Kidney (tissue), 14 donors: ENCODE data around the gene C2orf68. TPM values are rescaled to one million over a fixed set of nuclear protein-coding genes. Genes with fewer than 3 reads are reported as not detected.

ENCODE experiments used
- DNase-seq, 5 donors: peaks; one replicate each; pipeline ENCODE4 v3.0.0-alpha.2; 2013 to 2020
- FAIRE-seq: peaks from 2 replicates; lab custom pipeline; 2012; peaks lifted over from hg19 to GRCh38; lab: Jason Lieb, UNC
- H3K27ac ChIP-seq, 2 donors: one replicate each; pipeline ENCODE4 v1.7.0; 2013; ENCODE audit warnings: low read depth in 2 of 2, low read length in 2 of 2, inconsistent platforms in 1 of 2
- H3K27me3 ChIP-seq: one replicate; pipeline ENCODE4 v1.7.1; 2013; ENCODE audit warnings: low read length, inconsistent platforms; ENCODE audit not compliant: control insufficient read depth, insufficient read depth
- H3K36me3 ChIP-seq, 3 donors: one replicate each; pipeline versions ENCODE4 v1.7.0 to v1.7.1; 2013; ENCODE audit warnings: low read length in 3 of 3, control low read depth in 1 of 3, inconsistent platforms in 1 of 3; ENCODE audit not compliant: insufficient read depth in 3 of 3, control insufficient read depth in 2 of 3
- H3K4me1 ChIP-seq, 3 donors: one replicate each; pipeline versions ENCODE4 v1.7.0 to v1.7.1; 2013; ENCODE audit warnings: low read length in 3 of 3, inconsistent platforms in 1 of 3, low read depth in 1 of 3; ENCODE audit not compliant: control insufficient read depth in 2 of 3, insufficient read depth in 2 of 3
- H3K4me3 ChIP-seq, 3 donors: one replicate each; pipeline versions ENCODE4 v1.7.0 to v1.8.1; 2013; ENCODE audit warnings: low read length in 3 of 3, control low read depth in 1 of 3, inconsistent platforms in 1 of 3
- H3K9ac ChIP-seq, 3 donors: one replicate each; pipeline versions ENCODE4 v1.7.0 to v1.7.1; 2013; ENCODE audit warnings: low read length in 3 of 3, control low read depth in 1 of 3, inconsistent platforms in 1 of 3
- H3K9me3 ChIP-seq, 3 donors: one replicate each; pipeline versions ENCODE4 v1.7.0 to v1.7.1; 2013; ENCODE audit warnings: low read length in 3 of 3, control low read depth in 1 of 3, inconsistent platforms in 1 of 3; ENCODE audit not compliant: control insufficient read depth in 2 of 3, insufficient read depth in 1 of 3
- CTCF ChIP-seq: IDR thresholded peaks from 3 replicates; pipeline ENCODE4 v1.5.1; 2012; ENCODE audit warnings: mild to moderate bottlenecking, moderate library complexity, borderline replicate concordance; ENCODE audit not compliant: insufficient read depth; ENCODE audit errors: extremely low read depth
- intact Hi-C: fragments of 100-400 bp; cut with DNase I; formaldehyde crosslinking; loops from one replicate; pipeline ENCODE4 v1.11.1; 2022
- polyA plus RNA-seq: library from polyadenylated mRNA; stranded (reverse); fragments of 350-450 nt; fragmentation: Illumina TruSeq; extraction: RNeasy Lipid Tissue Mini Kit (QIAGEN cat#74804); gene quantifications from one replicate; pipeline ENCODE4 v1.2.3, GENCODE V29; 2014; ENCODE audit warnings: low read depth, low replicate concordance; ENCODE audit not compliant: insufficient read depth
- total RNA-seq: library from RNA; stranded (reverse); fragmentation: NEBNext Ultra II Directional; extraction: Animal tissue kit (Norgen Biotek cat#: 25700); gene quantifications from one replicate; pipeline ENCODE4 v1.2.1, GENCODE V29; 2021
- donor health status: control.
- donor health status: control.
- donor health status: control.
- donor health status: control.
- donor health status: control.
- donor health status: DM: yes; HTN: yes; CAD: no.
- donor health status: Normal renal cell carcinoma (clear cell type).

Gene C2orf68
- total and polyA plus RNA-seq, 2 donors from 2014 or later = 34.5 to 37.6 TPM

- Histone ChIP-seq H3K36me3 (peaks cover 0 to 10% (median 4%) of the 10 kb centered on the region in 3 donors), H3K4me1 (peaks cover 0 to 15% (median 12%) of the 10 kb centered on the region in 3 donors), H3K9ac (no peak overlapping the region), H3K27me3 (no peaks in the 10 kb centered on the region), H3K4me3 (no peak overlapping the region), H3K27ac (no peak overlapping the region), H3K9me3 (no peaks in the 10 kb centered on the region)
- DNase-seq (no peak), FAIRE-seq (no peak)
- no peak for TF ChIP-seq CTCF
- intact Hi-C loops = no loop called here
Observed at GRCh38 chr2:85613717-85614515, 2.0 kb upstream of the C2orf68 start.

GRCh38 chr2:85611217-85611704, 605 bp downstream of the C2orf68 start:
- intact Hi-C loops = no loop called here
- Histone ChIP-seq H3K36me3 (peaks cover 0 to 10% (median 8%) of the 10 kb centered on the region in 3 donors), H3K9me3 (no peaks in the 10 kb centered on the region), H3K9ac (peak overlapping the region; percentile 73 to 85 (median 80)), H3K27ac (peak overlapping the region; percentile 30 to 73), H3K4me3 (peak overlapping the region; percentile 85 to 89 (median 85)), H3K27me3 (no peaks in the 10 kb centered on the region), H3K4me1 (peaks cover 0 to 13% (median 9%) of the 10 kb centered on the region in 3 donors)
- TF ChIP-seq CTCF = no peak
- DNase-seq = no peak
- FAIRE-seq = no peak

- H3K27me3 ChIP-seq = no peaks in the 10 kb centered on the region
- H3K36me3 ChIP-seq = peaks cover 0 to 10% (median 8%) of the 10 kb centered on the region in 3 donors
- no peaks in the 10 kb centered on the region for H3K9me3 ChIP-seq
- peak overlapping the region; percentile 65 to 69 for H3K27ac ChIP-seq
- intact Hi-C loops = no loop called here
- H3K9ac ChIP-seq = peak overlapping the region in 1 of 3 donors; percentile 20
- peaks cover 0 to 30% (median 22%) of the 10 kb centered on the region in 3 donors for H3K4me1 ChIP-seq
- H3K4me3 ChIP-seq = no peak overlapping the region
- TF ChIP-seq CTCF = no peak
- FAIRE-seq (no peak), DNase-seq (peak in 1 of 5 donors; percentile 29)
Observed at GRCh38 chr2:85607268-85608215, 4.3 kb downstream of the C2orf68 start.
